DMS 273 treated with DMSO at 0.1 percent for 48 hours (cell line): ENCODE data around the gene ATP5MG.
"Not testable (repeated sequence)": the region's sequence is repeated elsewhere in the genome, so short reads cannot be mapped to it uniquely, and the experiment has no call there.

Experiments used
- DNase-seq: peaks from one replicate; lab custom pipeline; 2025; lab: John Stamatoyannopoulos, UW

Gene ATP5MG, protein sequence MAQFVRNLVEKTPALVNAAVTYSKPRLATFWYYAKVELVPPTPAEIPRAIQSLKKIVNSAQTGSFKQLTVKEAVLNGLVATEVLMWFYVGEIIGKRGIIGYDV

DNA sequence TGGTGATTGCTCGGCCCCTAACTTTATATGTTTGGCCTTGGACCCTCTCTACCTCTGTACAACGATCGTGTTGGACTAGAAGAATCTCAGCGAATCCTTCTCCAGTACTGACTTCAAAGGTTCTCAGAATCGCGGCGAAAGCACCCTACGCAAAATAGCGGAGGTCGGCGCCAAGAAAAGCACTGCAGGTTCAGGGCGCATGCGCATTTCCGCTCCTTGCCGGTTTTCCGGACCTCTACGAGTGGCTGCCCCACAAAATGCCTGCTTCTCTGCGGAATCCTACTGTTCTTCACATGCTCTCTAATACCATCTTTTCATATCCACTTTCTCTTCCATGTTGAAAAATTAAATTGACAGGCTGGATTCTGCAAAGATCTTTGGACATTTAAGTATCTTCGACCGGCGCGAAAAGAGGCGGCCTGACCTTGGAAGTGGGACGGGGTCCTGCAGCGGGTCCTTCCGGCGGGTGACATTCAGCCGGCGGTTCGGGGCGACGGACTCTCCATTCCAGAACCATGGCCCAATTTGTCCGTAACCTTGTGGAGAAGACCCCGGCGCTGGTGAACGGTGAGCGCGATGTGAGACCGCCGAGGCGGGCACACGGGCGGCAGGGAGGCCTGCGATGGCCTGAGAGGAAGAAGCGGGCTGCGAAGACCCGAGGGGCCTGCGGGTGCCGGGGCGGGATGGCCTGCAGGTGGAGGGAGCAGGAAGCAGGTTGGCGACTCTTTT is at the start of gene ATP5MG:
ATP5MG (plus strand) TSS at position 456 of the 729 bp plus-strand sequence; CDS start at position 516, 60 bp downstream.
- peak; percentile 70 for DNase-seq

DNA sequence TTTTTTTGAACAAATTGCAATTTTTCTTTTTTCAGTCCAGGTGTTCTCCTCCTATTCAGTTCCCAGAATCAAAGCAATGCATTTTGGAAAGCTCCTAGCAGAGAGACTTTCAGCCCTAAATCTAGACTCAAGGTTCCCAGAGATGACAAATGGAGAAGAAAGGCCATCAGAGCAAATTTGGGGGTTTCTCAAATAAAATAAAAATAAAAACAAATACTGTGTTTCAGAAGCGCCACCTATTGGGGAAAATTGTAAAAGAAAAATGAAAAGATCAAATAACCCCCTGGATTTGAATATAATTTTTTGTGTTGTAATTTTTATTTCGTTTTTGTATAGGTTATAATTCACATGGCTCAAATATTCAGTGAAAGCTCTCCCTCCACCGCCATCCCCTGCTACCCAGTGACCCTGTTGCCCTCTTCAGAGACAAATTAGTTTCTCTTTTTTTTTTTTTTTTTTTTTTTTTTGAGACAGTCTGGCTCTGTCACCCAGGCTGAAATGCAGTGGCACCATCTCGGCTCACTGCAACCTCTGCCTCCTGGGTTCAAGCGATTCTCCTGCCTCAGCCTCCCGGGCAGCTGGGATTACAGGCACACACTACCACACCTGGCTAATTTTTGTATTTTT is 48.2 kb upstream of the ATP5MG start:
- no peak for DNase-seq

DNA sequence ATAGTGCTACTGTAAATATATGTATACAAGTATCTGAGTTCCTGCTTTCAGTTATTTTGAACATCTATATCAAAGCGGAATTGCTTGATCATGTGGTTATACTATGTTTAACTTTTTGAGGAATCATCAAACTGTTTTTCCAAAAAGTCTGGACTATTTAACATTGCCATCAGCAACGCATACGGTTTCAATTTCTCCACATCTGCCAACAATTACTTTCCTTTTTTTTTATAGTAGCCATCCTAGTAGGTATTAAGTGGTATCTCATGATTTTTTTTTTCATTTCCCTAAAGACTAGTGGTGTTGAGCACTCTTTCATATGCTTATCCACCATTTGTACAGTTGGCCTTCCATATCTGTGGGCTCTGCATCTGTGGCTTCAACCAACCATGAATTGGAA is 43.3 kb upstream of the ATP5MG start:
- DNase-seq, result no peak

DNA sequence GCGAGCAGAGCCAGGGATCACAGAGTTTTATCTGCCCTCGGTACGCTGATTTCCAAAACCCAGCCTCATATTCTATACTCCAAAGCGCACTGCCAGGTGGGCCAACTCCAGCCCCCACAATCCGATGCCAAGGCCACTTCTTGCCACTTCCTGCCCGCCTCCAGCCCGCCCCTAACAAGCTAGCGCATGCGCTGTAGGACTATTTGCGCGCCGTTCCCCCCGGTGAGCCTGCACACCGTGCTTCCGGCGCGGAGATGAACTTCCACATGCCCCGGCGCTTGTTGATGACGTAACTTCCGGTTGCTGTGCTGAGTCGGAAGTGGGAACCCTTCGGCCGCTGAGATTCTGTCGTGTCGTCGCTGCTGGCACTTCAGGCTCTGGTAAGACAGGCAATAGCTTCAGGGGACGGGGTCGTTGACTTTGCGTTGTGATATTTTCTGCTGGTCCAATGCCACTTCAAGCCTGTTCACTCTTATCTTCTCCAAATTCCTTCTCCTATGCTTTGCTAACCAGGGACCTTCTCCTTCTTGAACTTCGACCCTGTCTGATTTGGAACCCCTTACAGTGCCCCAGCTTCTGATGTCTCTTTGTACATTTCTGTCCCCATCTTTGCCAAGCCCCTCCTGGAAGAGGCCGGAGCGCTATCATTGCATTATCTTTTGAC is 42.0 kb upstream of the ATP5MG start, which contains the start of gene UBE4A:
UBE4A (plus strand) TSS at position 306 of the 664 bp plus-strand sequence. CDS start 5,481 bp downstream, outside the sequence.
- peak; percentile 71 for DNase-seq

DNA sequence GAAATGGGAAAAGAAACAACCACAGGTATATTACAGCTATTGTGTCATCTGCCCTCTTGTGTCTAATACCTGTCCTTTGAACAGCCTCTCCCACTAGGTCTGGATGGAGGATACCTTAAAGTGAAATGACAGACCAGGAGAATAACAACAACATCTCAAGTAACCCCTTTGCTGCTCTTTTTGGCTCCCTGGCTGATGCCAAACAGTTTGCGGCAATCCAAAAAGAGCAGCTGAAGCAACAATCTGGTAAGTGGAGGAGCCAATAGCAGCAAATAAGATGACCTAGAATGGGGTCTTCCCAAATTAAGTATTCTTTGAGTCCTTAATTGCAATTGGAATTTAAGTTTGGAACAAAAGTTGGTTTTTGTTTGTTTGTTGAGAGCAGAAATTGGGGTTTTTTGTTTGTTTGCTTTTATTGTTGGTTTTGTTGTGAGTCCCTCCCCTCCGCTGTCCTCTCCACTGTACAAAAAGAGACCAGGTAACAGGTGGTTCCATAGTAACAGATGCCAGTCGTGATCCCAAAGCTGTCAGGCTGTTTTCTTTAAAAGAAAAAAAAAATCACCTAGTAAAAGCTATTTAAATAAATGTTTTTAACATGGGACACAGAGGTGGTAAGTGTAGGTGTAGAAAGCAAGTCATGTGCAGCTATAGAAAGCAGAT is 36.3 kb upstream of the ATP5MG start:
- DNase-seq, result no peak

DNA sequence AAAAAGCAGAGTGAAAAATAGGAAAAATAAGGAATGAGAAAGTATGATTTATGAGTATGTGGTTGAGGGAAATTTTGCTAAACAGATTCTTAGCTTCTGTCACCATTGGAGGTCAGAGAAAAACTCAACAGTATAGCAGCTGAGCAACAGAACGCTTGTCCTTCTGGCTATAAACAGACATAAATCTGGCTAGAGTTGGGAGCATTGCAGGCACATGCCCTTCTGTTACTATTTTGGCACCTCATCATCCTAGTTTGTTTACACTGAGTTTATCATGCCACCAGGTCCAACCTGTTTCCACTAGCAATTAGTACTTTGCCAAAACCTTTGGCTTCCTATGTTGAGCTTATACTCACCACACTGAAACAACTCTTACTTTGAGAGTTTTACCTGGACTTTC is 35.1 kb upstream of the ATP5MG start:
- DNase-seq, result no peak

DNA sequence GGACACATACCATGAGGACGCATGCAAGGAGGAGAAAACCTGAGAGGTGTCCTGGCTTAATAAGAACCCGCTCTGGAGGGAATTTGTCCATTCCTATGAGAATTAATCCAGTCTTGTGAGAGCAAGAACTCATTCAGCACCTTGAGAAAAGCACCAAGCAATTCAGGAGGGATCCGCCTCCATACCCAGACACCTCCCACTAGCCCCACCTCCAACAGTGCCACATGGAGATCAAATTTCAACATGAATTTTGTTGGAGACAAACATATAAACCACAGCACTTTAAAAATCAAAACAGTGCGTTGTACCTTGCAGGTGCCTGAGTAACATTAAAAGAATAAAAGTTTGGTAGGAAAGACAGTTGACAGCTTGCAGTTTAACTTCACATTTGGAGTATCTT is 30.6 kb upstream of the ATP5MG start:
- no peak for DNase-seq

DNA sequence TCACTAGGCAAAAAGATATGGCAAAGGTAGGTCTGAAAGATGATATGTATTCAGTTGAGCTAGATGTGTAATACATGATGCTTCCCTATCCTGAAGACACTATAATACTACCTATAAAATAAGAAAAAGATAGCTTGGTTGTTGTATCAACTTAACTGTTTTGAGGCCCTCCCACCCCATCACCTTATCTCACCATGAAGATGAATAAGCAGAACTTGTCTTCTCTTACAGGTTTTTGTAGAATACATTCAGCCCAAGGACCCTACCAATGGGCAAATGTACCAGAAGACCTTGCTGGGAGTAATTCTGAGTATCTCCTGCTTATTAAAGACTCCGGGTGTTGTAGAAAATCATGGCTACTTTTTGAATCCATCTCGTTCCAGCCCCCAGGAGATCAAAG is 28.1 kb upstream of the ATP5MG start:
- no peak for DNase-seq

DNA sequence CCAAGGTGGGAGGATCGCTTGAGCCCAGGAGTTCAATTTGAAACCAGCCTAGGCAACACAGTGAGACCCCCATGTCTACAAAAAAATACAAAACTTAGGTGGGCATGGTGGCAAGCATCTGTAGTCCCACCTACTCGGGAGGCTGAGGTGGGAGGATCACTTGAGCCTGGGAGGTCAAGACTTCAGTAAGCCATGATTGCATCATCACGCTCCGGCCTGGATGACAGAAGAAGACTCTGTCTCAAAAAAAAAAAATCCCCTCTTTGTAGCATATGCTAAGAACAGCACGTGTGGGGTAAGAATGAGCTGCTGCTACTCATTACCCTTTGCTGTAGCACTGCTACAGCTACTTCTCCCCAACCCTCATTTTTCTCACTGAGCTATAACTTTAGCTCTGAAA is 27.5 kb upstream of the ATP5MG start:
- no peak for DNase-seq

DNA sequence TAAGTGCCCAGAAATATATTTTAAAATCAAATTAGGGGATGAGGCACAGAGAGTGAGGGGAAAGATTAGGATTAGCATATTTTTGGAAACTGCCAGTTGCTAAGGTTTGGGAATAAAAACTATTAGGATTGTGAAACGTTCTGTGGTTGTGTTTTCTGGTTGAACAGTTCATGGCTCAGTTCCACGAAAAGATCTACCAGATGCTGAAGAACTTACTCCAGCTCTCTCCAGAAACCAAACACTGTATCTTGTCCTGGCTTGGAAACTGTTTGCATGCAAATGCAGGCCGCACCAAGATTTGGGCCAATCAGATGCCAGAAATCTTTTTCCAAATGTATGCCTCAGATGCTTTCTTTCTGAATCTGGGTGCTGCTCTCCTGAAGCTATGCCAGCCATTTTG is 26.7 kb upstream of the ATP5MG start:
- no peak for DNase-seq

DNA sequence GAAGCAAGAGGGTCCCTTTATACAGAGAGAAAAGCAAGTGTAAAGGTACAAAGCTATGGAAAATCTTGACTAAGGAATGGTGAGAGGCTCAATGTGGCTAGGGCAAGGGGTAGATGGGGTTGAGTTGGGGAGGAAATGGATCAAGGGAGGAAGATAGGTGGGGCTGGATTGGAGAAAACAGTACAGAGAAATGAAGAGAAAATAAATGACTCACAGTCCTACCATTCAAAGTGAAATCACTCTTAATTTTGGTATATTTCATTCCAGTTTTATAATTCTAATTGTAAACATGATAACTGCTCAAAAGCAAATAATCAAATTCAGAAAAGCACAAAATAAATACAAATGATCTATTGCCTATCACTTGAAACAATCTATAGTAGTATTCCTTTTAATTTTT is 25.4 kb upstream of the ATP5MG start:
- no peak for DNase-seq

DNA sequence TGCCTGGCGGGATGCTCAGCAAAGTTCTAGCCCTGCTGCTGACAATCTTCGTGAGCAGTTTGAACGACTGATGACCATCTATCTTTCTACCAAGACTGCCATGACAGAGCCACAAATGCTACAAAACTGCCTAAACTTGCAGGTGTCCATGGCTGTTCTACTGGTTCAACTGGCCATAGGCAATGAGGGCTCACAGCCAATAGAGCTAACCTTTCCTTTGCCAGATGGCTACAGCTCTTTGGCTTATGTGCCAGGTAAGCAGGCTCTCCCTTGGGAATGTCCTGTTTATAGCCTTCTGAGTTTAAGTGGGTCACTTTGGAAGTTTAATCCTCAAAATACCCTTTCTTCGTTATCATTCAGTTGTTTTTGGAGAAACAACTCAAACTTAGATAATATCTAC is 21.9 kb upstream of the ATP5MG start:
- DNase-seq, result no peak

DNA sequence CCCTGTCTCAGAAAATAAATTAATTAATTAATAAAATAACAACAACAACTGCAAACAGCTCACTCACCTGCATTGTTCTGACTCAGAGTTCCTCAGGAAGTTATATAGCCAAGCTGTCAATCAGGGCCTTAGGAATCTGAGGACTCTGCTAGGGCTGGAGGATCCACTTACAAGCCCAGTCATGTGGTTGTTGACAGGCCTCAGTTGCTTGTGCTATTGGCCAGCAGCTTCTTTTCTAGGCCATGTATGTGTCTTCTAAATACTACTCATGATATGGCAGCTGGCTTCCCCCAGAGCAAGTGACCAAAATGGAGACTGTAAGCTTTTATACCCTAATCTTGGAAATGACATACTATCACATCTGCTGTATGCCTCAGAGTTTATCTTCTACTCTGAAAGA is 20.8 kb upstream of the ATP5MG start:
- DNase-seq, result no peak

DNA sequence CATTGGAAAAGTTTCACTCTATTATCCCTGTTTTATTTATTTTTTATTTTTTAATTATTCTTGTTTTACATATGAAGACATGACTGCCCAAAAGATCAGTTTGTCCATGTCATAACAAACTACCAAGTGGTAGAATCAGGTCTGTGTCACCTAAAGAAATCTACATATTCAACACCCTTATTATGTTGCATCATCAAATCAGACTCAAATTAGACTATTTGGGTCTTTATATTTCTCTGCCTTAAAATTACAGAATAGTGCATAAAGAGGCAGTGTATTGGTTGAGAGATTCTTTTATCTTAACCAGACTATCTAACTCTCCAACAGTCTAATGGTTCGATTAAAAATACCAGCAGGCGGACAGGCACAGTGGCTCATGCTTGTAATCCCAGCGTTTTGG is 18.5 kb upstream of the ATP5MG start:
- no peak for DNase-seq

DNA sequence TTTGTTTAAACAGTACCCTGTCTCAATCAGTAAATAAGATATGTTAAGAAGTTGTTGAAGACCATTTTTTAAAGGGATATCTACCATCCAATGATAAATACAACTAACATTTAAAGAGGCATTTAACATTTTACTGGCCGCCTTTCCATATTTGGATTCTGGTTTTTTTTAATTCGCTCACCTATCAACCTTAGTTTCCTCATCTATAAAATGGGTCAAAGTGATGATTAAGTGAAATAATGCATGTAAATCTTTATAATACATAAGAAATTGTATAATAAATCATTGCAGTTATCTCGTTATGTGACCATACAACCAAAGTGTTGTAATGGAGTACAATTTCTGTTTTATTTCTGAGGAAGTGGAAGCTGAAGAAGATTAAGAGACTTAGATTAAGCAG is 17.7 kb upstream of the ATP5MG start:
- no peak for DNase-seq

DNA sequence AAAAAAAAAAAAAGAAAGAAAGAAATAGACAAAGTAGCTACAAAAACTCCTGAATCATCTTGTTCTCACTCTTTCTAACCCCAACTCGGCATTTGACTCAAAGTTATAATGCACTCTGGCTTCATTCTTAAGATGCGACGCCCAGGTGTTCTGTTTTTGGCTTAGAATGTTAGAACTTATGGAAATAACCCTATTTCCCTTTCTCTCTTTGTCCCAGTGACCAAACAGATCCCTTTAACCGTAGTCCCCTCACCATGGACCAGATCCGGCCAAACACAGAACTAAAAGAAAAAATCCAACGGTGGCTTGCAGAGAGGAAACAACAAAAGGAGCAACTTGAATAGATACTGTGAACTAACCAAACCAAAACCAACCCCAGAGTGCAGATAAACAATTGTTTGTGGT is 5.3 kb upstream of the ATP5MG start:
- DNase-seq, result no peak

DNA sequence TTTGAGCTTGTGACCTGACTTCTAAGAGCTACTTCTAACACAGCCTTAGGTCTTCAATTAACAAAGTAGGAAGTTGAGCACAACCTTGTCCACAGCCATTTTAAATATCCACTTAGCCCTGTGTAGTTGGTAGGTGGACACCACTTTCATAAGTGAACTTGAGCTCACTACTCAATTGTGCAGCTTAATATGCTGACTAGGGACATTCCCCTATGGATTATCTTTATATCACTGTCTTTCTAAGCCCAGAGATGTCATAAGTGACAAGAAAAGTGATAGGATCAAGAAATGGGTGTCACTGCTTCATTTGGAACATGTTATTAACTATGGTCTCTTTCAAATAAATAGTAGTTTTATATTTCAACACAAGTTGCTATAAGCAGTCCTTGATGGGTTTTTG is 4.0 kb upstream of the ATP5MG start:
- DNase-seq, result no peak

DNA sequence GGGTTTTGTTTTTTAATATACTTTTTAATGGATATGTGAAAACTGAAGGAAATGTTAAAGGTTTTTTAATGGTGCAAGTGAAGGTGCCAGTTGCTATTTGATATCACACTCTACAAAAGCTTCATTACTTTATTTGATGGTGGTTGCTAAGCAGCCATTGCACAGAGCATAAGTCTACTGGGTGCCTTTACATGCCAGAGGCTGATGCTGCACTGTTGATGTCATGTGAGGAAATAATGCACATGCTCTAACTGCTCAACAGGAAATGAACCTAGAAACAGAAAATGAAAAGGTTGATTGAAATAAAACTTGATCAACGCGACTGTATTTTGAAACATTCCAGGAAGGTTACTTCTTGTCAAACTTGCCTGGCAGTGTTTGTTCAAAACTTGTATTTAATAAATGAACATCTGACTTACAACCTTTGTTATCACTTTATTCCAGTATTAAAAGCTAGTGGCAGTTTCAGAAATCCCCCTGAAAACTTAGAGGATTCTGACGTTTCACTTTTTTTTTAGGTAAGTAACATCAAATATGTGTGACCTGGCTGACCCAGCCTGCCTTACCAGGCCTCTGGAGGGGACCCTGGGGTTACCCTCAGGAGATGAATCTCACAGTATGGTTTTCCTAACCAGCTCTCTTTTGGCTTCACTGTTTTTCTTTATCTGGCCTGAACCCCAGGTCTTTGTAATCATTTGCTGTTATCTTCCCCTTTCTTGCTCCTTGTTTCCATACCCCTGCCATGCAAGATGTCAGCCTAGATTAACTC is 2.4 kb upstream of the ATP5MG start:
- DNase-seq, result no peak

DNA sequence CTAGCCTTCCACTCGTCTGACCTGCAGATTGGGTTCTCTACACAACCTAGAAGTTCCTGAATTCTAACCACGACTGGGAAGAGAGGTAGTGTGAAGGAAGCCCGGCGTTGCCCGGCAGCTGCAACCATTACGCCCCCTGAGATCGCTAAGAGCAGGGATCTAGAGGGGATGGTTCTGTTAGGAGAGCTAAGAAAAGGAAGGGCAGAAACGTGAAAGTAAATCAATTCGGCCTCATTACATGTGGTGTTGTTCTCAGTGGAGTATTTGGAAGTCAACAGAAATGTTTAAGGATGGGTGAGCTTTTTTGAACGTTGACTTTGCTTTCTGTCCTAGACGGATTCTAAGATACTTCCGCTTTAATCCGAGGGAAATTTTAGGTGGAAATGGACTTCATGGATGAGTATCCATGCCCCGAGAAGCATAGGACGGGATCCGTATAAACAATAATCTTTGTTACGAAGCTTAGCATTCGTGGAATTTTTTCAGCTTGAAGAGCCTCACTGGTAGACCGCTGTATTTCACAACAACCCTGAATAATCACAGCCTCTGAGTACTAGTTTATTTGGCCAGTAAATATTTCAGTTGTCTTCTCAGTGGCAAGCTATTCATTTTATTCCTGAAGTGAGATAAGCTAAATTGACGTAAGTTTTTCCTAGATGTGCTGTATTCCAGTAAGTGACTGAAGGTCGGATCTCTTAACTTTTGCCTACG is 629 bp downstream of the ATP5MG start:
- no peak for DNase-seq

DNA sequence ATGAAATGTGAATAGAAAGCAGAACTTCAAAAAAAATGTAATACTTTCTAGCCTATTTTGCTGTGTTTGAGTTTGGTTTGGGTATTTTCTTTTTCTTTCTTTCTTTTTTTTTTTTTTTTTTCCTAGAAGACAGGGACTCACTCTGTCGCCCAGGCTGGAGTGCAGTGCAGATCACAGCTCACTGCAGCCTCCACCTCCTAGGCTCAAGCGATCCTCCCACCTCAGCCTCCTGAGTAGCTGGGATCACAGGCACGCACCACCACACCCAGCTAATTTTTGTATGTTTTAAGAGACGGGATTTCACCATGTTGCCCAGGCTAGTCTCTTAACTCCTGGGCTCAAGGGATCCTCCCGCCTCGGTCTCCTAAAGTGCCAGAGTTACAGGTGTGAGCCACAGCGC is 1.2 kb downstream of the ATP5MG start:
- not testable (repeated sequence) for DNase-seq

DNA sequence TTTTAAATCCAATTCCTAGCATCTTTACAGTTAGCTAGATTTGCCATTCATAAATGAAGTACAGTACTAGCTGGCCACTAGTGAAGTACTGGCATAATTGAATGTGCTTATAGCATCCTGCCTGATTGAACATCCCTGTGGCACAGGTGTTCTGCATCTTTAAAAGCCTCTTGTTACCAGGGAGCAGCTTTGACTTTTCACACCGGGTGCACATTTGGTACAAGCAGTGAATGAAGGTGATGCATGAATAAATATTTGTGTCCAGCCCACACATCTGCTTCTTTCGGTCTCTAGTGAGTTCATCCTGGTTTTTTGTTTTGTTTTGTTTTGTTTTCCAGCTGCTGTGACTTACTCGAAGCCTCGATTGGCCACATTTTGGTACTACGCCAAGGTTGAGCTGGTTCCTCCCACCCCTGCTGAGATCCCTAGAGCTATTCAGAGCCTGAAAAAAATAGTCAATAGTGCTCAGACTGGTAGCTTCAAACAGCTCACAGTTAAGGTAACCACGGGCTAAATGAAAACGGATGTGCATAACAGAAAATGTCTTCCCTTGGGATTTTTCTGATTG is 5.3 kb downstream of the ATP5MG start:
- DNase-seq, result no peak
